NCI-H146 (cell line): ENCODE data around the gene NFATC4.

Source experiments
- DNase-seq: peaks from one replicate; lab custom pipeline; 2025; lab: John Stamatoyannopoulos, UW

NFATC4 gene

GRCh38 chr14:24428628-24429394, 60.8 kb downstream of the NFATC4 start:
- no peak for DNase-seq
